GM10847 (cell line): ENCODE results near the gene TARM1.

ENCODE experiments used
- POLR2A ChIP-seq: IDR thresholded peaks from 2 replicates; pipeline ENCODE4 v1.6.1; 2011; ENCODE audit not compliant: insufficient read length; ENCODE audit errors: extremely low read depth

Gene TARM1

DNA sequence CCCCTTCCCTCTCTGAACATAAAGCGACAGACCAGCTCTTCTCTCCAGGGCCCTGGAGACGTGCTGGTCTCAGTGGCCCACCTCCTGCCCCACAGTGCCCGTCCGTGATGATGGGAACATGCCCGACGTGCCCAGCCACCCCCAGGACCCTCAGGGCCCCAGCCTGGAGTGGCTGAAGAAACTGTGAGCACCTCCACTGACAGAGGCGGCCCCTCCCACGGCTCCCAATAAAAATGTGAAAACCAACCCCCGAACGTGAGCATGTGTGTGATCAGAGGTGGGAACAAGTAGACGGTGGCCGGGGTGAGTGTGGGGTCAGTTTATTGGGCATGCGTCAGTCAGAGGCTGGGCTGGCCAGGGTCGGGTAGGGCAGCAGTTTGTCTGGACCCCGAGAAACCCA lies 25.6 kb upstream of the TARM1 start:
- no peak for TF ChIP-seq POLR2A

DNA sequence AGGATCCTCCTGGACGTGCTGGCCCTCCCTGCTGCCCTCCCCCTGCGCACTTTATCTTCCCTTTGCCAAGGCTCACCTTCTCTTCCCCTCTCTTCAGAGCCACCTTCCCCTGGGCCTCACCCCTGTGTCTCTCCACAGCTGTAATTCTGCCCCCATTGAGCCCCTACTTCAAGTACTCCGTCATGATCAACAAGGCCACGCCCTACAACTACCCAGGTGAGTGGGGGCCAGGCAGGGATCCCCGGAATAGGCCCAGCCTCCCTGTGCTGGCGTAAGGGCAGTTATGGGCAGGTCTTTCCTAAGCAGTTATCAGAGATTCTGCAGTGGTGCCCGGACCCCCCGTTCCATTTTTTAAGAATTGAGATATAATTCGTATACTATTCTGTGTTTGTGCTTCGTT lies 24.6 kb upstream of the TARM1 start:
- TF ChIP-seq POLR2A = no peak

DNA sequence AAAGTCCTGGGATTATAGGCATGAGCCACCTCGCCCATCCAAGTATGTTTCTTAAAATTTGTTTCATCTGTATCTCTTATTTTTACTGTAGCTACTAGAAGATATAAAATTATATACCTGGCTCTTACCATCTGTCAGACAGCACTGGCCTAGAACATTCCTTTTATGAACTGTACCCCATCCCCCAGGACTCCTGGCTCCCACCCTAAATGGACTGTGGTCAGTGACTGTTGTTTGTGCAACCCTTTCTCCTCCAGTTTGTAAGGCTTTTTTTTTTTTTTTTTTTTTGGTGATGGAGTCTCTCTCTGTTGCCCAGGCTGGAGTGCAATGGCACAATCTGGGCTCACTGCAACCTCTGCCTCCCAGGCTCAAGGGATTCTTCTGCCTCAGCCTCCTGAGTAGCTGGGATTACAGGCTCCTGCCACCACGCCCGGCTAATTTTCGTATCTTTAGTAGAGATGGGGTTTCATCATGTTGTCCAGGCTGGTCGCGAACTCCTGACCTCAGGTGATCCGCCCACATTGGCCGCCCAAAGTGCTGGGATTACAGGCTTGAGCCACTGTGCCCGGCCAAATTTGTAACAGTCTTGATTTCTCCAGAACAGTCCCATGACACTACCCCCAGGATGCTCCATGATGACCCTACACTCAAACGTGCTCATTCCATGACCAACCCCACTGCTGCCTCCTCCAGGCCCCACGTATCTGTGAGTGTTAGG lies 24.0 kb upstream of the TARM1 start:
- TF ChIP-seq POLR2A = no peak

DNA sequence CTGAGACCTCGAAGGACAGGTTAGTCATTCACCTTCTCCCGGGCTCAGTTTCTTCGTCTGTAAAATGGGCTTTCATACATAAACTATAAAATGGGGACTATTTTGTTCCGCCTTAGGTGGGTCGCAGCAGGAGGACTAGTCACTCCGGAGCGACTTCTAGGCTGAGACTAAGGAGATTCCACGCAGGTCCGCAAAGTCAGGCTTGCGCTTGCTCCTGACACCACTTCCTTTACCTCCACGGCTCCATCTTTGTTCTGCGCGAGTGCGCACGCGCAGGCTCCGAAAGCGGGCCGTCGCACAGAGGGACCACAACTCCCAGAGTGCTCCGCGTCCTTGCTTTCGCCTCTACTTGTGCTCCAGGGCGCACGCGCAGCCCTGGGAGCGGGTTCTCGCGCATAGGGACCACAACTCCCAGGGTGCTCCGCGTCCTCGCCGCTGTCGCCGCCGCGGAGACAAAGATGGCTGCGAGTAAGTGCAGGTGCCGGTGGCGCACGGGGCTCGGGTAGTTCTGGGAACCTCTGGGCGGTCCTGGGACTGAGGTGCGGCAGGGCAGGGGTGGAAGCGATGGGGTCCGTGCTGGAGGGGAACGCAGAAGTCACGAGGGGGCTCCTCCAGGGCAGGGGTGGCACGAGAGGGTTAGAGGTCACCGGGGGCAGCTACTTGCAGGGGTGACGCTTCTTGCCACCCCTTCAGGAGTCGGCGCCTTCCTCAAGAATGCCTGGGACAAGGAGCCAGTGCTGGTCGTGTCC lies 21.4 kb upstream of the TARM1 start, which contains the start of gene NDUFA3:
Gene NDUFA3, plus strand, starts transcription at position 435 of the 749 bp plus-strand sequence. Its CDS starts 24 bp downstream, at position 459.
- peak; percentile 54 for TF ChIP-seq POLR2A

DNA sequence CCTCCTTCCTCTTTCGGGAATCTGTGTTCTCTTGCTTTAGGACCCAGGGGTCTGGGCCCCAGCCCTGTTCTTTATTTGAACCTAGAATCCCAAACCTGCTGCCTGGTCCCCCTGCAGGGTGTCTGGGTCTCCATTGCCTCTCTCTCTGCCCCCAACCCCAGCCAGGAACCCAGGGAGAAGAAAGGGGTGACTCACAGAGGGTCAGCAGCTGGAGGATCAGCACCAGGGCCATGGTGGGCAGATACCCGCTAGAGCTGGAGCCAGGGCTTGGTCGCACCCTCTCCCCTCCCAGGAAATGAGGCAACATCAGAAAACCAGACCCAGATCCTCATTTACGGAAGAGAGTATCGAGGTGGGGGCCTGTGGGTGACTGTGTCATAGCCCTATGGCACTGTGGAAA lies 19.4 kb upstream of the TARM1 start, which contains the start of gene OSCAR:
Gene OSCAR, minus strand, starts transcription at position 243 of the 400 bp plus-strand sequence. Its CDS starts 11 bp downstream, at position 232.
- no peak for TF ChIP-seq POLR2A

DNA sequence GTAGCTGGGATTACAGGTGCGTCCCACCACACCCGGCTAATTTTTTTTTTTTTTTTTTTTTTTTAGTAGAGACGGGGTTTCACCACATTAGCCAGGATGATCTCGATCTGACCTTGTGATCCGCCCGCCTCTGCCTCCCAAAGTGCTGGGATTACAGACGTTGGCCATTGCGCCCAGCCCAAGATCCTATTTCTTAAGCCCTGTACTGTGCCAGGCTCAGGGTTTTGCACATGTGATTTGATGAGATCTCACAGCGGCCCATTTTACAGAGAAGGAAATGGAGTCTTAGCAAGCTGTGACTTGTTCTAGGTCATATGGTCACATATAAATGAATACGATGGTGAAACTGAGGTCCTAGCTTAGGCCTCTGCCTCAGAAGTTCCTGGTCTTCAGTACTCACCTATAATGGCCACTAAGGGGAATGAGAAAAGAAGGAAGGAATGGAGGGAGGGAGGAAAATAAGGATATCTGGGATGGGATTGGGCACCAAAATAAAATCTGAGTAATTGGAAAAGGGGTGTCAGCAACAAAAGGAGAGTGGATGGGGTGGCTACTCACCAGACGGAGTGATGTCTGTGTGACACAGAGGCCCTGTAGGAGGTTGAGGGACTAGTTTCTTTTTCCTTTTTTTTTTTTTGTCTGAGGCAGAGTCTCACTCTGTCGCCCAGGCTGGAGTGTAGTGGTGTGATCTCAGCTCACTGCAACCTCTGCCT lies 18.2 kb upstream of the TARM1 start:
- no peak for TF ChIP-seq POLR2A

DNA sequence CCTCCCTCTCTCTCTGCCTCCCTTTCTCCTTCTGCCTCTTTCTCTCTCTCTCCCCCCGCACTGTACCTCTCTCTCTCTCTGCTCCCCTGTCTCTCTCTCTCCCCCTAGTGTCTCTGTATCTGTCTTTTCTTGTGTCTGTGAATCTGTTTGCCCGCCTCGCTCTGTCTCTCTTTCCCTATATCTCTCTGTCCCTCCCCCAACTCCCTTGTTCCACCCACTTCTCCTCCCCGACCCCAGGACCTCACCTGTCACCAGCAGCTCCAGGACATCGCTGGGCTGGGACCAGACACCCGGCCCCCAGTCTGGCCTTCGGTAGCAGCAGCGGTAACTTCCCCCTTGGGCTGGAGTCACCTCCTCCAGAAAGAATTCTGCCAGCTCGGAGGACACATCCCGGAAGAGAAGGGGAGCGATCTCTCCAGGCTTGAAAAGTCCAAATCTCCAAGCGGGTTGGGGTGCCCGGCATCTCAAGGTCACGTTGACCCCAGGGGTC lies 15.5 kb upstream of the TARM1 start:
- no peak for TF ChIP-seq POLR2A

DNA sequence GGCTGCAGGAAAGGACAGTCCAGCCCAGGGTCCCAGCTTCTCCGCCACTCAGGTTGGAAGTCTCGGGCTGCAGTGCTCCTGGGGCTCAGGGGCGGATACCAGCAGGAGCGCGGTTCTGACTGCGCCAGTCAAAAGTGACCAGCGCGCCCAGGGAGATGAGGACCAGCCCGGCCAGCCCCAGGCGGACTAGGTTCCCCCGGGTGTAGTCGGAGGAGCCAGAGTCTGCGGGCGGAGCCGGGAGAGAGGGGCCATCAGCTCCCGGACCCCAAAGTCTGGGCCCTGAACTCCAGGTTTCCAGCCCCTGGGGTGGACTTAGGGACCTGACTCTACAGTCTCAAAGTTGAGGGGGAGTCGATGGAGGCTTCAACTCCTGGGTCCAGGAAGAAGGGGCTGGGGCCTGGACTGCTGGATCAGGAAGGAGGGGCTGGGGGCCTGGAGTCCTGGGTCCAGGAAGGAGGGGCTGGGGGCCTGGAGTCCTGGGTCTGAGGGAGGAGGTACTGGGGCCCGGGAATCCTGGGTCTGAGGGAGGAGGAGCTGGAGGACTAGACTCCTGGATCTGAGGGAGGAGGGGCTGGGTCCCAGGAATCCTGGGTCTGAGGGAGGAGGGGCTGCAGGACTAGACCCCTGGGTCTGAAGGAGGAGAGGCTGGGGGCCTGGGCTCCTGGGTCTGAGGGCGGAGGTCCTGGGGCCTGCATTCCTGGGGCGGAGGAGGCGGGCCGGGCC lies 14.1 kb upstream of the TARM1 start:
- TF ChIP-seq POLR2A = no peak

DNA sequence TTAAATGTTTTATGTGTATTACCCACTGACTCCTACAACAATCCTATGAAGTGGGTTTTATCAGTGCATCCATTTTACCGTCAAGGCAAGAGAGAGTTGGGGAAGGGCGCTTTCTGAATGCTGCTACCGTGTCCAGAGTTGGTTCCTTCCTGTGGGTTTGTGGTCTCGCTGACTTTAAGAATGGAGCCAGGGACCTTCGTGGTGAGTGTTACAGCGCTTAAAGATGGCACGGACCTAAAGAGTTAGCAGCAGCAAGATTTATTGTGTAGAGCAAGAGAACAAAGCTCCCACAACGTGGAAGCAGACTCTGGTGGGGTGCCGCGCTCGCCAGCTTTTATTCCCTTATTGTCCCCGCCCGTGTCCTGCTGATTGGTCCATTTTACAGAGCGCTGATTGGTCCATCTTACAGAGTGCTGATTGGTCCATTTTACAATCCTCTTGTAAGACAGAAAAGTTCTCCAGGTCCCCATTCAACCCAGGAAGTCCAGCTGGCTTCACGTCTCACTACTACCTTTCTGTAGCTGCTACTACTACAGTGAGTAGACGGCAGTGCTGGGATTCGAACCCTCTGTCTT lies 13.3 kb upstream of the TARM1 start:
- TF ChIP-seq POLR2A = no peak

DNA sequence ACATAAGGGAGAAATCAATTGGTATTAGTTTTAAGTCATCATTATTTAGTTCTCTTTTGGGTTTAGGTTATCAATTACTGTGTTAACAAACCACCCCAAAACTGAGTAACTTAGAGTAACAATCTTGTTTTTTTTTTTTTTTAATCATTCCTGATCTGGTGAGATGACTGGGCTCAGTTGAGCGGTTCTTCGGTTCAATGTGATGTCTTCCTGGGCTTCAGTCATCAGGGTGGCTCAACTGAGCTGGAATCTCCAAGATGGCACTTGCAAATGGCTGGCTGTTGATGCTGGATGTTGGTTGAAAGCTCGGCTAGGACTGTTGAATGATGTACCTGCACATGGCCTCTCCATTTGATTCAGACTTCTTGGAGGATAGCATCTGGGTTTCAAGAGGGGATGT lies 3.2 kb upstream of the TARM1 start:
- TF ChIP-seq POLR2A = no peak

DNA sequence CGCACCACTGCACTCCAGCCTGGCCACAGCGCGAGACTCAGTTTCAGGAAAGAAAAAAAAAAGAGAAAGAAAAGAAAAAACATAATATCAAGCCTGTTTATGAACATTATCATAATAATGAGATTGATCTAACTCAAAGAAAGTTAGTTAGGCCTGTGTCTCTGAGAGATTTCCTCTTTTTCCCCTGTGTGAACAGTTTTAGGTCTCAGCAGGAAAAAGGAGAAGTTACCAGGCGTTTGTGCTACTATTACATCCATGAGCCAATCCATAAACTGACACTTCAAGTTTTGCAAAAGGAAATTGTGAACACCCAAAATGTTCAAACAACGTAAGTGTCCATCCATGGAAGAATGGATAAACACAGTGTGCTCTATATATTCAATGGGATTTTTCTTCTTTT lies 3.8 kb downstream of the TARM1 start:
- no peak for TF ChIP-seq POLR2A

DNA sequence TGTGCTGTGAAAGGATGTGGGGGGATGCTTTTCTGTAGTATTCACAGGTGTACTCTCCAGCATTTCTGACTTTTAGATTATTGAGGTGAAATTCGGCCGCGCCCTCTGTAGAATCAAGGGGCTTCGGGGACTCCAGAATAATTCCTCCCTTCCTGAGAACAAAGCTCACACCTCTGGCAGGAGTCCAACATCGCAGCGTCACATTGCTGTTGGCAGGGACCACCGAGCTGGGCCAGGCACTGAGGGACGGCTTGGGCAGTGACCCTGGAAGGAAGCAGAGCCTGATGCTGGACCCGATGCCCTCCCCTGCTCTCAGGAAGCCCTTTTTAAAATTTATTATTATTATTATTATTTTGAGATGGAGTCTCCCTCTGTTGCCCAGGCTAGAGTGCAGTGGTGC lies 6.3 kb downstream of the TARM1 start:
- TF ChIP-seq POLR2A = no peak

DNA sequence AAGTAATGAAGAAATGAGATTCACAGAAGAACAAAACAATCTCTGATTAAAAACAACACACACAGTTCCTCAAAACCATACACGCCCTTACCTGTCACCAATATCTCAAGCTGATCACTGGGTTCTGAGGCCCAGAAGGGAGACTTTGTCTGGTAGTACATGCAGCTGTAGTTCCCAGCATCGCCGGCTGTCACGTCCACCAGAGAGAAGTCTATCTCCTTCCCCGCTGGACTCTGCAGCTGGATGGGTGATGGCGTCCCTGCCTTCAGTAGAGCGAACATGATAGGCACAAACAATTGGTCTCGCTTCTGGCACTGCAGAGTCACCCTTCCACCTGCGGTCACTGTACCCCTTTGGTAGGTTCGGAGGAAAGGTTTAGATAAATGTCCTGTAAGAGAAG lies 7.3 kb downstream of the TARM1 start:
- no peak for TF ChIP-seq POLR2A

DNA sequence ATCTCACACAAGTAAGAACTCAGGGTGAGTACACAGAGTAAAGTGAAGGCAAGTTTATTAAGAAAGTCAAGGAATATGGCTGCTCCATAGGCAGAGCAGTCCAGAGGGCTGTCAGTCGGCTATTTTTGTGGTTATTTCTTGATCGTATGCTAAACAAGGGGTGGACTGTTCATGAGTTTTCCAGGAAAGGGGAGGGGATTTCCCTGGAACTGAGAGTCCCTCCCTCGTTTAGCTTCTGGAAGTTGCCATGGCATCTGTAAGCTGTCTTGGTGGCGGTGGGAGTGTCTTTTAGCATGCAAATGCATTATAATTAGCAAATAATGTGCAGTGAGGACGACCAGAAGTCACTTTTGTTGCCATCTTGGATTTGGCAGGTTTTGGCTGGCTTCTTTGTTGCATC lies 11.7 kb downstream of the TARM1 start:
- no peak for TF ChIP-seq POLR2A
